HEK293 (cell line): ENCODE results near the gene PDK2.

Experiments
- CTCF ChIA-PET: fragments of 350-600 bp; formaldehyde crosslinking; extraction: SDS; loops from one replicate; lab custom pipeline; 2021; ENCODE audit warnings: antibody characterized with exemption; lab: Yijun Ruan, JAX
- POLR2A ChIA-PET: fragments of 300-600 bp; formaldehyde crosslinking; extraction: SDS; loops from one replicate; lab custom pipeline; 2020; ENCODE audit warnings: antibody characterized with exemption, inconsistent platforms; lab: Yijun Ruan, JAX
- H3K27ac ChIP-seq: fragments of 200-500 bp; sonication (Bioruptor generic); 2 replicates; pipeline ENCODE4 v1.5.1; 2014; ENCODE audit warnings: low read depth, low read length, control low read depth, inconsistent platforms; ENCODE audit errors: extremely low read depth
- H3K36me3 ChIP-seq, 2 experiments: fragments of 200-500 bp in 1 of 2; sonication (Bioruptor generic) in 1 of 2; 1 replicate in 1 of 2; 2 replicates in 1 of 2; pipeline ENCODE4 v1.5.1; 2014 to 2017; ENCODE audit warnings: inconsistent platforms in 2 of 2, low read length in 2 of 2; ENCODE audit not compliant: control insufficient read depth in 2 of 2, insufficient read depth in 1 of 2
- H3K4me1 ChIP-seq: fragments of 200-500 bp; sonication (Bioruptor generic); 2 replicates; pipeline ENCODE4 v1.5.1; 2014; ENCODE audit warnings: mild to moderate bottlenecking, low read length, inconsistent platforms; ENCODE audit not compliant: control insufficient read depth, insufficient read depth
- H3K4me3 ChIP-seq: 2 replicates; pipeline ENCODE4 v1.5.1; 2011; ENCODE audit warnings: low read depth, mild to moderate bottlenecking, control low read depth, low read length, moderate library complexity
- H3K9me3 ChIP-seq: fragments of 200-500 bp; sonication (Bioruptor generic); 2 replicates; pipeline ENCODE4 v1.5.1; 2014; ENCODE audit warnings: low read depth, low read length, inconsistent platforms; ENCODE audit not compliant: control insufficient read depth, insufficient read depth
- CTCF ChIP-seq: fragments of 450-650 bp; formaldehyde crosslinking; IDR thresholded peaks from 2 replicates; pipeline ENCODE4 v1.5.1; 2016; ENCODE audit warnings: missing biosample characterization, missing genetic modification characterization
- EGR2 ChIP-seq: fragments of 450-650 bp; formaldehyde crosslinking; IDR thresholded peaks from 2 replicates; pipeline ENCODE4 v1.5.1; 2016; ENCODE audit warnings: low read depth, missing biosample characterization, missing genetic modification characterization
- KLF10 ChIP-seq: fragments of 450-650 bp; IDR thresholded peaks from 2 replicates; pipeline ENCODE4 v1.5.1; 2018; ENCODE audit warnings: missing biosample characterization, mild to moderate bottlenecking, missing genetic modification characterization
- KLF9 ChIP-seq: fragments of 450-650 bp; formaldehyde crosslinking; IDR thresholded peaks from 2 replicates; pipeline ENCODE4 v1.5.1; 2016; ENCODE audit warnings: missing biosample characterization, missing genetic modification characterization, low read depth
- MZF1 ChIP-seq: fragments of 450-650 bp; formaldehyde crosslinking; IDR thresholded peaks from 2 replicates; pipeline ENCODE4 v1.5.1; 2017; ENCODE audit warnings: missing biosample characterization, missing genetic modification characterization, borderline replicate concordance
- PRDM4 ChIP-seq: fragments of 450-650 bp; formaldehyde crosslinking; IDR thresholded peaks from 2 replicates; pipeline ENCODE4 v1.5.1; 2017; ENCODE audit warnings: missing biosample characterization, missing genetic modification characterization
- TRIM28 ChIP-seq: IDR thresholded peaks from 2 replicates; pipeline ENCODE4 v1.6.1; 2011; ENCODE audit warnings: low read length, control low read depth, borderline replicate concordance
- ZBTB11 ChIP-seq: fragments of 450-650 bp; formaldehyde crosslinking; conservative IDR thresholded peaks from 2 replicates; pipeline ENCODE4 v1.5.1; 2016; ENCODE audit warnings: low read depth, missing biosample characterization, missing genetic modification characterization
- ZFHX2 ChIP-seq: fragments of 450-650 bp; formaldehyde crosslinking; conservative IDR thresholded peaks from 2 replicates; pipeline ENCODE4 v1.5.1; 2016; ENCODE audit warnings: missing biosample characterization, missing genetic modification characterization
- ZNF175 ChIP-seq: fragments of 450-650 bp; formaldehyde crosslinking; IDR thresholded peaks from 2 replicates; pipeline ENCODE4 v1.5.1; 2016; ENCODE audit warnings: missing biosample characterization, missing genetic modification characterization
- ZNF23 ChIP-seq: fragments of 450-650 bp; formaldehyde crosslinking; IDR thresholded peaks from 2 replicates; pipeline ENCODE4 v1.5.1; 2016; ENCODE audit warnings: missing biosample characterization, missing genetic modification characterization, borderline replicate concordance
- ZNF302 ChIP-seq: fragments of 450-650 bp; formaldehyde crosslinking; IDR thresholded peaks from 2 replicates; pipeline ENCODE4 v1.5.1; 2016; ENCODE audit warnings: missing biosample characterization, missing genetic modification characterization, low read depth
- ZNF335 ChIP-seq: fragments of 450-650 bp; formaldehyde crosslinking; conservative IDR thresholded peaks from 2 replicates; pipeline ENCODE4 v1.5.1; 2016; ENCODE audit warnings: missing biosample characterization, missing genetic modification characterization
- ZNF341 ChIP-seq: fragments of 450-650 bp; formaldehyde crosslinking; IDR thresholded peaks from 2 replicates; pipeline ENCODE4; 2016; ENCODE audit warnings: low read depth, missing biosample characterization, missing genetic modification characterization
- ZNF404 ChIP-seq: fragments of 450-650 bp; formaldehyde crosslinking; IDR thresholded peaks from 2 replicates; pipeline ENCODE4 v1.5.1; 2017; ENCODE audit warnings: missing biosample characterization, missing genetic modification characterization
- ZNF514 ChIP-seq: fragments of 450-650 bp; formaldehyde crosslinking; IDR thresholded peaks from 2 replicates; pipeline ENCODE4 v1.5.1; 2016; ENCODE audit warnings: missing biosample characterization, missing genetic modification characterization
- ZNF548 ChIP-seq: fragments of 450-650 bp; formaldehyde crosslinking; IDR thresholded peaks from 2 replicates; pipeline ENCODE4 v1.5.1; 2016; ENCODE audit warnings: missing biosample characterization, missing genetic modification characterization
- ZNF555 ChIP-seq: fragments of 450-650 bp; formaldehyde crosslinking; conservative IDR thresholded peaks from 2 replicates; pipeline ENCODE4 v1.5.1; 2017; ENCODE audit warnings: missing biosample characterization, mild to moderate bottlenecking, missing genetic modification characterization, inconsistent platforms
- ZNF623 ChIP-seq: fragments of 450-650 bp; formaldehyde crosslinking; IDR thresholded peaks from 2 replicates; pipeline ENCODE4 v1.5.1; 2016; ENCODE audit warnings: missing biosample characterization, missing genetic modification characterization
- ZNF629 ChIP-seq: fragments of 450-650 bp; formaldehyde crosslinking; IDR thresholded peaks from 2 replicates; pipeline ENCODE4 v1.5.1; 2017; ENCODE audit warnings: missing biosample characterization, missing genetic modification characterization
- ZNF654 ChIP-seq: fragments of 450-650 bp; formaldehyde crosslinking; IDR thresholded peaks from 2 replicates; pipeline ENCODE4 v1.5.1; 2016; ENCODE audit warnings: low read depth, missing biosample characterization, missing genetic modification characterization
- ZSCAN18 ChIP-seq: fragments of 450-650 bp; formaldehyde crosslinking; IDR thresholded peaks from 2 replicates; pipeline ENCODE4 v1.5.1; 2016; ENCODE audit warnings: missing biosample characterization, missing genetic modification characterization
- ZSCAN4 ChIP-seq: fragments of 450-650 bp; formaldehyde crosslinking; IDR thresholded peaks from 2 replicates; pipeline ENCODE4 v1.5.1; 2017; ENCODE audit warnings: missing biosample characterization, missing genetic modification characterization

Gene PDK2

GRCh38 chr17:50109785-50110184, 14.6 kb downstream of the PDK2 start:
- H3K36me3 ChIP-seq = peaks cover 6 to 58% of the 10 kb centered on the region in 2 experiments; a peak in 2 of 3 replicates
- no peak for TF ChIP-seq ZSCAN4 (tag by site-specific recombination)
- TF ChIP-seq KLF9 (tag by site-specific recombination) = no peak
- no peak for TF ChIP-seq ZFHX2 (tag by site-specific recombination)
- TF ChIP-seq PRDM4 (tag by site-specific recombination) = no peak
- no peak for TF ChIP-seq ZSCAN18 (tag by site-specific recombination)
- no peak for TF ChIP-seq ZNF555 (tag by site-specific recombination)
- TF ChIP-seq ZNF302 (tag by site-specific recombination) = no peak
- no peak for TF ChIP-seq MZF1 (tag by site-specific recombination)
- TF ChIP-seq ZNF335 (tag by site-specific recombination) = no peak
- no peak for TF ChIP-seq ZNF654 (tag by site-specific recombination)
- TF ChIP-seq ZNF629 (tag by site-specific recombination) = no peak
- TF ChIP-seq ZNF341 = no peak
- no peak for TF ChIP-seq ZNF404 (tag by site-specific recombination)
- no peak for TF ChIP-seq CTCF (tag by site-specific recombination)
- TF ChIP-seq KLF10 (tag by site-specific recombination) = no peak
- ChIA-PET POLR2A (no interaction called here), CTCF (interaction anchor here (1.8 kb wide), 2 partner anchors 15 to 60 kb away, joined by 7 to 8 read pairs; partner anchors contain the start of gene PDK2)
- no peaks in the 10 kb centered on the region for H3K4me1 ChIP-seq
- no peaks in the 10 kb centered on the region for H3K9me3 ChIP-seq
- no peak overlapping the region for H3K27ac ChIP-seq
- H3K4me3 ChIP-seq = no peak overlapping the region

GRCh38 chr17:50110591-50111349, 15.6 kb downstream of the PDK2 start:
- Histone ChIP-seq H3K9me3 (no peaks in the 10 kb centered on the region), H3K4me3 (no peak overlapping the region), H3K27ac (no peak overlapping the region), H3K36me3 (peaks cover 6 to 49% of the 10 kb centered on the region in 2 experiments; a peak in 2 of 3 replicates), H3K4me1 (no peaks in the 10 kb centered on the region)
- ChIA-PET POLR2A (no interaction called here), CTCF (interaction anchor here (0.8 to 1.9 kb wide), 3 partner anchors 16 to 51 kb away, joined by 3 to 18 read pairs (median 9); partner anchors contain the start of gene PDK2)
- no peak for TF ChIP-seq TRIM28
- TF ChIP-seq ZNF548 = no peak
- TF ChIP-seq ZNF175 (tag by site-specific recombination) = no peak
- TF ChIP-seq ZNF623 = no peak
- TF ChIP-seq ZNF23 = no peak
- TF ChIP-seq ZBTB11 (tag by site-specific recombination) = no peak
- TF ChIP-seq ZNF514 (tag by site-specific recombination) = no peak
- TF ChIP-seq EGR2 (tag by site-specific recombination) = no peak
